SK-N-SH (cell line): Measurements from ENCODE around the gene TBCC. TPM values are rescaled to one million over a fixed set of nuclear protein-coding genes. Genes with fewer than 3 reads are reported as not detected.

ENCODE experiments used
- CTCF ChIA-PET: fragments of 300-600, 350-600 bp; formaldehyde crosslinking; extraction: SDS; loops from one replicate; lab custom pipeline; 2021; lab: Yijun Ruan, JAX
- POLR2A ChIA-PET: fragments of 350-600 bp; sonication (Branson Sonifier 250); formaldehyde crosslinking; extraction: SDS; loops from one replicate; lab custom pipeline; 2020; ENCODE audit warnings: antibody characterized with exemption, inconsistent platforms; lab: Yijun Ruan, JAX
- DNase-seq: peaks from one replicate; pipeline ENCODE4 v3.0.0; 2012
- H2AFZ ChIP-seq: fragments of 200-600 bp; sonication (generic); 2 replicates; pipeline ENCODE4 v1.8.1; 2016; ENCODE audit warnings: antibody characterized with exemption, mild to moderate bottlenecking, low read depth
- H3F3A ChIP-seq: fragments of 200-600 bp; sonication (generic); replicated peaks from 2 replicates; pipeline ENCODE3; 2016; ENCODE audit warnings: antibody characterized with exemption, mild to moderate bottlenecking; ENCODE audit not compliant: insufficient read depth
- H3K27ac ChIP-seq, 2 experiments: fragments of 200-500 bp in 1 of 2; fragments of 200-600 bp in 1 of 2; sonication (Bioruptor generic) in 1 of 2; sonication (generic), shearing (Covaris generic) in 1 of 2; 2 replicates each; pipeline versions ENCODE4 v1.5.1 to v1.6.1; 2014 to 2016; ENCODE audit warnings: low read depth in 2 of 2, inconsistent platforms in 1 of 2, low read length in 1 of 2, mild to moderate bottlenecking in 1 of 2, mixed read lengths in 1 of 2
- H3K27me3 ChIP-seq: fragments of 200-600 bp; sonication (generic), shearing (Covaris generic); 2 replicates; pipeline ENCODE4 v1.6.1; 2016; ENCODE audit warnings: mixed run types; ENCODE audit not compliant: insufficient read depth
- H3K36me3 ChIP-seq, 2 experiments: fragments of 200-500 bp in 1 of 2; fragments of 200-600 bp in 1 of 2; sonication (Bioruptor generic) in 1 of 2; sonication (generic) in 1 of 2; replicated peaks in 1 of 2; 2 replicates each; pipeline versions ENCODE3 to v1.5.1; 2014 to 2016; ENCODE audit warnings: low read length in 1 of 2, mild to moderate bottlenecking in 1 of 2; ENCODE audit not compliant: insufficient read depth in 2 of 2, control insufficient read depth in 1 of 2
- H3K4me1 ChIP-seq, 2 experiments: fragments of 200-500 bp in 1 of 2; fragments of 200-600 bp in 1 of 2; sonication (Bioruptor generic) in 1 of 2; sonication (generic), shearing (Covaris generic) in 1 of 2; 2 replicates each; pipeline versions ENCODE4 v1.5.1 to v1.6.1; 2014 to 2016; ENCODE audit warnings: low read depth in 1 of 2, low read length in 1 of 2, mixed run types in 1 of 2; ENCODE audit not compliant: insufficient read depth in 2 of 2, control insufficient read depth in 1 of 2
- H3K4me2 ChIP-seq: fragments of 200-600 bp; sonication (generic), shearing (Covaris generic); 2 replicates; pipeline ENCODE4 v1.6.1; 2017; ENCODE audit warnings: mixed run types
- H3K4me3 ChIP-seq, 2 experiments: fragments of 200-500 bp in 1 of 2; fragments of 200-600 bp in 1 of 2; sonication (Bioruptor generic) in 1 of 2; sonication (generic), shearing (Covaris generic) in 1 of 2; 2 replicates each; pipeline versions ENCODE4 v1.5.1 to v1.8.1; 2014 to 2016; ENCODE audit warnings: low read depth in 2 of 2, inconsistent platforms in 1 of 2, low read length in 1 of 2, mild to moderate bottlenecking in 1 of 2, mixed read lengths in 1 of 2, moderate library complexity in 1 of 2
- H3K79me2 ChIP-seq: fragments of 200-600 bp; sonication (generic); 2 replicates; pipeline ENCODE4 v1.8.1; 2017; ENCODE audit warnings: mild to moderate bottlenecking; ENCODE audit not compliant: insufficient read depth
- H3K9ac ChIP-seq: fragments of 200-600 bp; sonication (generic); 2 replicates; pipeline ENCODE4 v1.6.1; 2017; ENCODE audit warnings: mixed run types
- H3K9me2 ChIP-seq: fragments of 200-600 bp; sonication (generic); 2 replicates; pipeline ENCODE4 v1.6.1; 2017; ENCODE audit warnings: mixed run types
- H3K9me3 ChIP-seq: fragments of 200-600 bp; sonication (generic); 2 replicates; pipeline ENCODE4 v1.6.1; 2017; ENCODE audit warnings: mixed run types, mild to moderate bottlenecking, moderate library complexity
- H4K20me1 ChIP-seq: fragments of 200-600 bp; sonication (generic); 2 replicates; pipeline ENCODE4 v1.6.1; 2017; ENCODE audit warnings: mild to moderate bottlenecking, mixed run types; ENCODE audit not compliant: insufficient read depth
- CHD2 ChIP-seq: fragments of 150-350 bp; IDR thresholded peaks from 2 replicates; pipeline ENCODE4 v1.6.1; 2018; ENCODE audit warnings: low read length; ENCODE audit not compliant: partially characterized antibody
- GABPA ChIP-seq: IDR thresholded peaks from 2 replicates; pipeline ENCODE4 v1.4.0; 2012; ENCODE audit warnings: low read depth, mild to moderate bottlenecking
- IRF3 ChIP-seq: fragments of 150-350 bp; IDR thresholded peaks from 2 replicates; pipeline ENCODE4 v1.6.1; 2016; ENCODE audit warnings: mild to moderate bottlenecking, low read depth, low read length
- JUND ChIP-seq: IDR thresholded peaks from 2 replicates; pipeline ENCODE4 v1.4.0; 2012
- PBX3 ChIP-seq: IDR thresholded peaks from 2 replicates; pipeline ENCODE4; 2012
- RCOR1 ChIP-seq: fragments of 150-350 bp; IDR thresholded peaks from 2 replicates; pipeline ENCODE4 v1.6.1; 2017; ENCODE audit warnings: antibody characterized with exemption, low read length
- SMC3 ChIP-seq: IDR thresholded peaks from 2 replicates; pipeline ENCODE4 v1.6.1; 2012; ENCODE audit warnings: low read depth, low read length, improper control_type of control experiment
- TCF12 ChIP-seq: IDR thresholded peaks from 2 replicates; pipeline ENCODE4 v1.4.0; 2012
- WGBS: methylation state at CpG from one replicate; pipeline ENCODE4 v1.1.6; 2017; ENCODE audit warnings: low lambda C conversion rate; 5-methylcytosine and 5-hydroxymethylcytosine counted together
- polyA plus RNA-seq, 3 experiments: library from polyadenylated mRNA; depleted of rRNA; stranded (reverse); fragments of >200 nt; gene quantifications; 2 replicates each; pipeline ENCODE4 v1.2.3, GENCODE V29; 2012
- TF ChIP-seq, protein P1 (sequence below): IDR thresholded peaks from 2 replicates; pipeline ENCODE4 v1.4.0; 2012; ENCODE audit warnings: low read depth, borderline replicate concordance
- TF ChIP-seq, protein P2 (sequence below): IDR thresholded peaks from 2 replicates; pipeline ENCODE4 v1.6.1; 2012; ENCODE audit warnings: mild to moderate bottlenecking, low read depth, low read length, moderate library complexity
- TF ChIP-seq, protein P3 (sequence below): fragments of 200-600 bp; sonication (generic); IDR thresholded peaks from 2 replicates; pipeline ENCODE4 v1.6.1; 2017; ENCODE audit warnings: antibody characterized with exemption, mild to moderate bottlenecking, moderate library complexity
- TF ChIP-seq, protein P4 (sequence below): IDR thresholded peaks from 2 replicates; pipeline ENCODE4 v1.4.0; 2012; ENCODE audit warnings: low read depth

TBCC gene
- polyA plus RNA-seq, 1 of the 3 experiments (the other 2 are of a cell fraction): 18.2 TPM

GRCh38 chr6:42766163-42766670, 20.3 kb upstream of the TBCC start (continued):
- no peak for TF ChIP-seq RCOR1
- TF ChIP-seq CHD2: no peak
- TF ChIP-seq PBX3: peak; percentile 53
- TF ChIP-seq JUND: peak; percentile 41; the same call in 1 of the 2 replicates
- TF ChIP-seq, protein P1, sequence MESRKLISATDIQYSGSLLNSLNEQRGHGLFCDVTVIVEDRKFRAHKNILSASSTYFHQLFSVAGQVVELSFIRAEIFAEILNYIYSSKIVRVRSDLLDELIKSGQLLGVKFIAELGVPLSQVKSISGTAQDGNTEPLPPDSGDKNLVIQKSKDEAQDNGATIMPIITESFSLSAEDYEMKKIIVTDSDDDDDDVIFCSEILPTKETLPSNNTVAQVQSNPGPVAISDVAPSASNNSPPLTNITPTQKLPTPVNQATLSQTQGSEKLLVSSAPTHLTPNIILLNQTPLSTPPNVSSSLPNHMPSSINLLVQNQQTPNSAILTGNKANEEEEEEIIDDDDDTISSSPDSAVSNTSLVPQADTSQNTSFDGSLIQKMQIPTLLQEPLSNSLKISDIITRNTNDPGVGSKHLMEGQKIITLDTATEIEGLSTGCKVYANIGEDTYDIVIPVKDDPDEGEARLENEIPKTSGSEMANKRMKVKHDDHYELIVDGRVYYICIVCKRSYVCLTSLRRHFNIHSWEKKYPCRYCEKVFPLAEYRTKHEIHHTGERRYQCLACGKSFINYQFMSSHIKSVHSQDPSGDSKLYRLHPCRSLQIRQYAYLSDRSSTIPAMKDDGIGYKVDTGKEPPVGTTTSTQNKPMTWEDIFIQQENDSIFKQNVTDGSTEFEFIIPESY: no peak
- no peak for TF ChIP-seq GABPA

GRCh38 chr6:42764911-42765648, 19.2 kb upstream of the TBCC start:
- H2AFZ ChIP-seq: no peak overlapping the region
- H3K27ac ChIP-seq: peak overlapping the region in 1 of 2 experiments; percentile 90; a peak in 2 of 4 replicates
- H4K20me1 ChIP-seq: no peaks in the 10 kb centered on the region
- H3K4me3 ChIP-seq: no peak overlapping the region
- no peaks in the 10 kb centered on the region; the same call in 1 of the 2 replicates for H3K79me2 ChIP-seq
- 0 out of 4 replicates have a peak, but pooled peaks cover 0 to 10% of the 10 kb centered on the region in 2 experiments for H3K4me1 ChIP-seq
- H3F3A ChIP-seq: peaks cover 23% of the 10 kb centered on the region
- no peaks in the 10 kb centered on the region for H3K9me3 ChIP-seq
- CTCF ChIA-PET: interaction anchor here (1.0 kb wide), 1 partner anchor 16 kb away, joined by 4 read pairs; the partner anchor contains the start of gene BICRAL
- no peaks in the 10 kb centered on the region for H3K36me3 ChIP-seq
- H3K9ac ChIP-seq: no peak overlapping the region
- H3K27me3 ChIP-seq: no peaks in the 10 kb centered on the region
- 90% methylated on average over 9 of the region's 9 CpGs for WGBS
- POLR2A ChIA-PET: no interaction called here
- no peak for DNase-seq
- peak overlapping the region; percentile 56; the same call in 1 of the 2 replicates for H3K4me2 ChIP-seq
- H3K9me2 ChIP-seq: no peaks in the 10 kb centered on the region
- TF ChIP-seq TCF12: no peak
- TF ChIP-seq, protein P2, sequence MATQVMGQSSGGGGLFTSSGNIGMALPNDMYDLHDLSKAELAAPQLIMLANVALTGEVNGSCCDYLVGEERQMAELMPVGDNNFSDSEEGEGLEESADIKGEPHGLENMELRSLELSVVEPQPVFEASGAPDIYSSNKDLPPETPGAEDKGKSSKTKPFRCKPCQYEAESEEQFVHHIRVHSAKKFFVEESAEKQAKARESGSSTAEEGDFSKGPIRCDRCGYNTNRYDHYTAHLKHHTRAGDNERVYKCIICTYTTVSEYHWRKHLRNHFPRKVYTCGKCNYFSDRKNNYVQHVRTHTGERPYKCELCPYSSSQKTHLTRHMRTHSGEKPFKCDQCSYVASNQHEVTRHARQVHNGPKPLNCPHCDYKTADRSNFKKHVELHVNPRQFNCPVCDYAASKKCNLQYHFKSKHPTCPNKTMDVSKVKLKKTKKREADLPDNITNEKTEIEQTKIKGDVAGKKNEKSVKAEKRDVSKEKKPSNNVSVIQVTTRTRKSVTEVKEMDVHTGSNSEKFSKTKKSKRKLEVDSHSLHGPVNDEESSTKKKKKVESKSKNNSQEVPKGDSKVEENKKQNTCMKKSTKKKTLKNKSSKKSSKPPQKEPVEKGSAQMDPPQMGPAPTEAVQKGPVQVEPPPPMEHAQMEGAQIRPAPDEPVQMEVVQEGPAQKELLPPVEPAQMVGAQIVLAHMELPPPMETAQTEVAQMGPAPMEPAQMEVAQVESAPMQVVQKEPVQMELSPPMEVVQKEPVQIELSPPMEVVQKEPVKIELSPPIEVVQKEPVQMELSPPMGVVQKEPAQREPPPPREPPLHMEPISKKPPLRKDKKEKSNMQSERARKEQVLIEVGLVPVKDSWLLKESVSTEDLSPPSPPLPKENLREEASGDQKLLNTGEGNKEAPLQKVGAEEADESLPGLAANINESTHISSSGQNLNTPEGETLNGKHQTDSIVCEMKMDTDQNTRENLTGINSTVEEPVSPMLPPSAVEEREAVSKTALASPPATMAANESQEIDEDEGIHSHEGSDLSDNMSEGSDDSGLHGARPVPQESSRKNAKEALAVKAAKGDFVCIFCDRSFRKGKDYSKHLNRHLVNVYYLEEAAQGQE: no peak
- TF ChIP-seq, protein P3, sequence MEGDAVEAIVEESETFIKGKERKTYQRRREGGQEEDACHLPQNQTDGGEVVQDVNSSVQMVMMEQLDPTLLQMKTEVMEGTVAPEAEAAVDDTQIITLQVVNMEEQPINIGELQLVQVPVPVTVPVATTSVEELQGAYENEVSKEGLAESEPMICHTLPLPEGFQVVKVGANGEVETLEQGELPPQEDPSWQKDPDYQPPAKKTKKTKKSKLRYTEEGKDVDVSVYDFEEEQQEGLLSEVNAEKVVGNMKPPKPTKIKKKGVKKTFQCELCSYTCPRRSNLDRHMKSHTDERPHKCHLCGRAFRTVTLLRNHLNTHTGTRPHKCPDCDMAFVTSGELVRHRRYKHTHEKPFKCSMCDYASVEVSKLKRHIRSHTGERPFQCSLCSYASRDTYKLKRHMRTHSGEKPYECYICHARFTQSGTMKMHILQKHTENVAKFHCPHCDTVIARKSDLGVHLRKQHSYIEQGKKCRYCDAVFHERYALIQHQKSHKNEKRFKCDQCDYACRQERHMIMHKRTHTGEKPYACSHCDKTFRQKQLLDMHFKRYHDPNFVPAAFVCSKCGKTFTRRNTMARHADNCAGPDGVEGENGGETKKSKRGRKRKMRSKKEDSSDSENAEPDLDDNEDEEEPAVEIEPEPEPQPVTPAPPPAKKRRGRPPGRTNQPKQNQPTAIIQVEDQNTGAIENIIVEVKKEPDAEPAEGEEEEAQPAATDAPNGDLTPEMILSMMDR: no peak
- no peak for TF ChIP-seq SMC3
- TF ChIP-seq, protein P4, sequence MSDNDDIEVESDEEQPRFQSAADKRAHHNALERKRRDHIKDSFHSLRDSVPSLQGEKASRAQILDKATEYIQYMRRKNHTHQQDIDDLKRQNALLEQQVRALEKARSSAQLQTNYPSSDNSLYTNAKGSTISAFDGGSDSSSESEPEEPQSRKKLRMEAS: no peak
- no peak for TF ChIP-seq IRF3
- TF ChIP-seq, all 33 proteins: peak for 0
